Measurements from ENCODE around the gene PDXP.
"Not testable (repeated sequence)": the region's sequence is repeated elsewhere in the genome, so short reads cannot be mapped to it uniquely, and the experiment has no call there.

Gene PDXP

GRCh38 chr22:37692627-37693285, 34.2 kb downstream of the PDXP start:
- DNase-seq (ENCODE audit: low read depth), result no peak
- H3K4me3 ChIP-seq (ENCODE audit: low read depth, low read length), result no peak overlapping the region
- TF ChIP-seq CTCF (IDR thresholded peaks at IDR 0.05; ENCODE audit: insufficient read depth, low read depth, low read length, missing control alignments), result no peak

- not testable (repeated sequence) for DNase-seq (ENCODE audit: low read depth)
Measured at GRCh38 chr22:37694131-37694530, 35.6 kb downstream of the PDXP start.

GRCh38 chr22:37696260-37696656, 37.7 kb downstream of the PDXP start:
- H3K4me3 ChIP-seq (ENCODE audit: low read depth, low read length); DNase-seq (ENCODE audit: low read depth): not testable (repeated sequence)

More at GRCh38 chr22:37694131-37694530, 35.6 kb downstream of the PDXP start:
- H3K4me3 ChIP-seq (ENCODE audit: low read depth, low read length), result not testable (repeated sequence)

- DNase-seq (ENCODE audit: low read depth), result peak; percentile 85
- peak; percentile 30 for TF ChIP-seq CTCF (IDR thresholded peaks at IDR 0.05; ENCODE audit: insufficient read depth, low read depth, low read length, missing control alignments)
- H3K4me3 ChIP-seq (ENCODE audit: low read depth, low read length), result peak within 1 kb of the TSS; percentile 22
Measured at GRCh38 chr22:37696657-37697537, 38.4 kb downstream of the PDXP start, which contains the start of gene TRIOBP. TSS of gene TRIOBP (plus strand) at chr22:37697048. CDS start at chr22:37701366, 4,318 bp downstream.

- no peak for TF ChIP-seq CTCF (IDR thresholded peaks at IDR 0.05; ENCODE audit: insufficient read depth, low read depth, low read length, missing control alignments)
- H3K4me3 ChIP-seq (ENCODE audit: low read depth, low read length), result peak overlapping the region; percentile 22; the same call in 1 of the 2 replicates
Measured at GRCh38 chr22:37697538-37697835, 39.0 kb downstream of the PDXP start.

GRCh38 chr22:37701141-37701786, 42.7 kb downstream of the PDXP start:
- DNase-seq (ENCODE audit: low read depth), result no peak
- no peak for TF ChIP-seq CTCF (IDR thresholded peaks at IDR 0.05; ENCODE audit: insufficient read depth, low read depth, low read length, missing control alignments)
- no peak overlapping the region for H3K4me3 ChIP-seq (ENCODE audit: low read depth, low read length)

More at GRCh38 chr22:37697538-37697835, 39.0 kb downstream of the PDXP start:
- no peak for DNase-seq (ENCODE audit: low read depth)

GRCh38 chr22:37703906-37704305, 45.4 kb downstream of the PDXP start:
- DNase-seq (ENCODE audit: low read depth), result no peak
- TF ChIP-seq CTCF (IDR thresholded peaks at IDR 0.05; ENCODE audit: insufficient read depth, low read depth, low read length, missing control alignments), result no peak
- H3K4me3 ChIP-seq (ENCODE audit: low read depth, low read length), result no peak overlapping the region

All from GM12865 (cell line).